H1 (cell line): ENCODE data around the gene PSMC3. TPM values are rescaled to one million over a fixed set of nuclear protein-coding genes. Genes with fewer than 3 reads are reported as not detected.

ENCODE experiments used
- CTCF ChIA-PET: fragments of 300-600 bp; sonication (Branson Sonifier 250); formaldehyde crosslinking; loops from one replicate; lab custom pipeline; 2021; ENCODE audit not compliant: partially characterized antibody; lab: Charles Lee
- POLR2A ChIA-PET: fragments of 300-600 bp; sonication (Branson Sonifier 250); formaldehyde crosslinking; loops from one replicate; lab custom pipeline; 2021; ENCODE audit warnings: inconsistent platforms; ENCODE audit not compliant: partially characterized antibody; lab: Charles Lee
- DNase-seq, 2 experiments: peaks; one replicate each; pipeline versions ENCODE4 v3.0.0 to v3.0.0-alpha.2; 2010 to 2022; ENCODE audit warnings: low spot score in 2 of 2, low read depth in 1 of 2, mixed read lengths in 1 of 2
- FAIRE-seq: peaks from 2 replicates; lab custom pipeline; 2011; peaks lifted over from hg19 to GRCh38; lab: Jason Lieb, UNC
- H2AFZ ChIP-seq: 2 replicates; pipeline ENCODE4 v1.8.1; 2012; ENCODE audit warnings: low read length, inconsistent platforms
- H2AK5ac ChIP-seq: 2 replicates; pipeline ENCODE4 v1.6.1; 2013; ENCODE audit warnings: low read depth, low read length
- H2BK120ac ChIP-seq: replicated peaks from 2 replicates; pipeline ENCODE3; 2013; ENCODE audit warnings: low read depth, low read length, inconsistent platforms
- H2BK12ac ChIP-seq: 2 replicates; pipeline ENCODE4 v1.6.1; 2013; ENCODE audit warnings: low read depth, low read length
- H2BK15ac ChIP-seq: 2 replicates; pipeline ENCODE4 v1.6.1; 2013; ENCODE audit warnings: low read length
- H2BK20ac ChIP-seq: 2 replicates; pipeline ENCODE4 v1.6.1; 2013; ENCODE audit warnings: low read length
- H2BK5ac ChIP-seq: 2 replicates; pipeline ENCODE4 v1.6.1; 2013; ENCODE audit warnings: low read depth, low read length
- H3K14ac ChIP-seq: 2 replicates; pipeline ENCODE4 v1.6.1; 2013; ENCODE audit warnings: inconsistent platforms; ENCODE audit not compliant: insufficient read length
- H3K18ac ChIP-seq: 2 replicates; pipeline ENCODE4 v1.6.1; 2013; ENCODE audit warnings: low read length; ENCODE audit errors: extremely low read depth
- H3K23ac ChIP-seq: 2 replicates; pipeline ENCODE4 v1.6.1; 2013; ENCODE audit warnings: inconsistent platforms; ENCODE audit not compliant: insufficient read length
- H3K23me2 ChIP-seq: 2 replicates; pipeline ENCODE4 v1.6.1; 2013; ENCODE audit warnings: low read depth, low read length
- H3K27ac ChIP-seq: 2 replicates; pipeline ENCODE4 v1.6.1; 2011; ENCODE audit warnings: low read depth, low read length, inconsistent platforms
- H3K27me3 ChIP-seq, 4 experiments: replicated peaks in 1 of 4; 1 replicate in 1 of 4; 2 replicates in 3 of 4; pipeline versions ENCODE4 v1.6.1 to v1.8.1; 2011 to 2013; ENCODE audit warnings: low read length in 3 of 4, mild to moderate bottlenecking in 3 of 4, inconsistent platforms in 2 of 4, mixed read lengths in 2 of 4, moderate library complexity in 1 of 4; ENCODE audit not compliant: control insufficient read depth in 3 of 4, insufficient read depth in 3 of 4; ENCODE audit errors: extremely low read depth in 1 of 4
- H3K36me3 ChIP-seq, 4 experiments: 2 replicates each; pipeline versions ENCODE4 v1.6.1 to v1.8.1; 2011 to 2013; ENCODE audit warnings: mild to moderate bottlenecking in 4 of 4, low read length in 3 of 4, moderate library complexity in 2 of 4, control low read depth in 1 of 4, inconsistent platforms in 1 of 4; ENCODE audit not compliant: insufficient read depth in 4 of 4, control insufficient read depth in 2 of 4
- H3K4ac ChIP-seq: replicated peaks from 2 replicates; pipeline ENCODE3; 2013; ENCODE audit warnings: low read length, low read depth, mixed read lengths, inconsistent platforms; ENCODE audit not compliant: insufficient read length
- H3K4me1 ChIP-seq, 4 experiments: replicated peaks in 1 of 4; 1 replicate in 1 of 4; 2 replicates in 3 of 4; pipeline versions ENCODE4 v1.6.1 to v1.8.1; 2011 to 2013; ENCODE audit warnings: low read length in 3 of 4, inconsistent platforms in 2 of 4, mixed read lengths in 1 of 4; ENCODE audit not compliant: insufficient read depth in 4 of 4, control insufficient read depth in 3 of 4
- H3K4me2 ChIP-seq, 2 experiments: 2 replicates each; pipeline versions ENCODE4 v1.6.1 to v1.8.1; 2011 to 2013; ENCODE audit warnings: low read depth in 2 of 2, low read length in 2 of 2, control low read depth in 1 of 2, inconsistent platforms in 1 of 2, mild to moderate bottlenecking in 1 of 2; ENCODE audit not compliant: insufficient read depth in 1 of 2
- H3K4me3 ChIP-seq, 4 experiments: fragments of 200-600, 300-600 bp in 1 of 4; sonication (generic), shearing (Covaris generic), sonication (Bioruptor Twin) in 1 of 4; 2 replicates each; pipeline versions ENCODE4 v1.5.1 to v1.8.1; 2011 to 2016; ENCODE audit warnings: low read length in 4 of 4, low read depth in 3 of 4, control low read depth in 2 of 4, inconsistent platforms in 2 of 4, mild to moderate bottlenecking in 2 of 4, mixed read lengths in 1 of 4, moderate library complexity in 1 of 4; ENCODE audit not compliant: insufficient read depth in 2 of 4; ENCODE audit errors: extremely low read depth in 1 of 4
- H3K56ac ChIP-seq: replicated peaks from 2 replicates; pipeline ENCODE3; 2013; ENCODE audit warnings: low read depth, mild to moderate bottlenecking, mixed read lengths, low read length, inconsistent platforms; ENCODE audit not compliant: insufficient read length
- H3K79me1 ChIP-seq: 2 replicates; pipeline ENCODE4 v1.6.1; 2013; ENCODE audit warnings: low read depth, low read length, control low read depth
- H3K79me2 ChIP-seq, 2 experiments: 2 replicates each; pipeline versions ENCODE4 v1.6.1 to v1.8.1; 2012 to 2013; ENCODE audit warnings: low read length in 2 of 2, mild to moderate bottlenecking in 2 of 2, inconsistent platforms in 1 of 2; ENCODE audit not compliant: insufficient read depth in 2 of 2, control insufficient read depth in 1 of 2
- H3K9ac ChIP-seq, 4 experiments: replicated peaks in 1 of 4; 1 replicate in 1 of 4; 2 replicates in 3 of 4; pipeline versions ENCODE4 v1.6.1 to v1.8.1; 2011 to 2013; ENCODE audit warnings: low read depth in 3 of 4, low read length in 3 of 4, control low read depth in 2 of 4, mild to moderate bottlenecking in 2 of 4, moderate library complexity in 2 of 4, inconsistent platforms in 1 of 4; ENCODE audit errors: extremely low read depth in 1 of 4
- H3K9me3 ChIP-seq, 2 experiments: 2 replicates each; pipeline versions ENCODE4 v1.6.1 to v1.8.1; 2012 to 2013; ENCODE audit warnings: mild to moderate bottlenecking in 2 of 2, moderate library complexity in 2 of 2, control low read depth in 1 of 2, inconsistent platforms in 1 of 2, low read depth in 1 of 2, low read length in 1 of 2, mixed read lengths in 1 of 2; ENCODE audit not compliant: insufficient read depth in 2 of 2
- H4K20me1 ChIP-seq, 2 experiments: replicated peaks in 1 of 2; 2 replicates each; pipeline versions ENCODE3 to v1.8.1; 2011 to 2013; ENCODE audit warnings: inconsistent platforms in 2 of 2, low read length in 2 of 2, mild to moderate bottlenecking in 1 of 2; ENCODE audit not compliant: insufficient read depth in 2 of 2, control insufficient read depth in 1 of 2
- H4K5ac ChIP-seq: 2 replicates; pipeline ENCODE4 v1.6.1; 2013; ENCODE audit warnings: low read length, low read depth, mixed read lengths, inconsistent platforms; ENCODE audit not compliant: insufficient read length
- H4K8ac ChIP-seq: 2 replicates; pipeline ENCODE4 v1.8.0; 2013; ENCODE audit warnings: mild to moderate bottlenecking, moderate library complexity, low read length, inconsistent platforms; ENCODE audit not compliant: insufficient read depth; ENCODE audit errors: extremely low read depth
- H4K91ac ChIP-seq: replicated peaks from 2 replicates; pipeline ENCODE3; 2013; ENCODE audit warnings: low read length, mixed read lengths, inconsistent platforms; ENCODE audit not compliant: insufficient read length
- ASH2L ChIP-seq: fragments of 200-600, 300-600 bp; sonication (generic); IDR thresholded peaks from one replicate; pipeline ENCODE4 v1.7.1; 2017; ENCODE audit warnings: low read length
- CHD1 ChIP-seq: IDR thresholded peaks from 2 replicates; pipeline ENCODE4 v1.6.1; 2012; ENCODE audit warnings: low read depth, low read length, improper control_type of control experiment
- CTCF ChIP-seq, 3 experiments: IDR thresholded peaks; 1 replicate in 2 of 3; 2 replicates in 1 of 3; pipeline versions ENCODE4 v1.5.1 to v1.6.1; 2011; ENCODE audit warnings: low read length in 3 of 3, mild to moderate bottlenecking in 3 of 3, inconsistent platforms in 2 of 3, low read depth in 1 of 3, moderate library complexity in 1 of 3; ENCODE audit not compliant: insufficient read depth in 1 of 3; ENCODE audit errors: control extremely low read depth in 1 of 3
- HDAC6 ChIP-seq: IDR thresholded peaks from one replicate; pipeline ENCODE4 v1.7.1; 2012; ENCODE audit warnings: low read depth, mild to moderate bottlenecking, inconsistent platforms, low read length, moderate library complexity
- NRF1 ChIP-seq: IDR thresholded peaks from 2 replicates; pipeline ENCODE4 v1.6.1; 2011; ENCODE audit warnings: mild to moderate bottlenecking, low read depth, low read length, improper control_type of control experiment
- POU5F1 ChIP-seq: IDR thresholded peaks from 2 replicates; pipeline ENCODE4 v1.6.1; 2011; ENCODE audit warnings: low read depth, mild to moderate bottlenecking, low read length, moderate library complexity
- RAD21 ChIP-seq, 2 experiments: IDR thresholded peaks in 1 of 2; conservative IDR thresholded peaks in 1 of 2; 2 replicates each; pipeline ENCODE4 v1.6.1; 2011; ENCODE audit warnings: low read depth in 2 of 2, low read length in 2 of 2, improper control_type of control experiment in 1 of 2, inconsistent platforms in 1 of 2, mild to moderate bottlenecking in 1 of 2, moderate library complexity in 1 of 2
- RNF2 ChIP-seq: fragments of 200-900, 300-1000 bp; sonication (generic); IDR thresholded peaks from 2 replicates; pipeline ENCODE4 v1.7.1; 2016; ENCODE audit warnings: borderline replicate concordance, low read depth, mild to moderate bottlenecking, antibody characterized with exemption, low read length; ENCODE audit not compliant: poor library complexity, severe bottlenecking; ENCODE audit errors: missing control alignments
- SRF ChIP-seq: IDR thresholded peaks from 2 replicates; pipeline ENCODE4 v1.6.1; 2011; ENCODE audit warnings: mild to moderate bottlenecking, low read depth, low read length, moderate library complexity
- TAF1 ChIP-seq: IDR thresholded peaks from 2 replicates; pipeline ENCODE4 v1.6.1; 2011; ENCODE audit warnings: mild to moderate bottlenecking, low read depth, low read length
- WGBS, 2 experiments: shearing (Covaris generic) in 1 of 2; methylation state at CpG; one replicate each; pipeline versions ENCODE4 v1.1.6 to v1.1.7; 2013 to 2015; ENCODE audit warnings: low lambda C conversion rate in 2 of 2, mixed read lengths in 2 of 2, inconsistent platforms in 1 of 2, low coverage in 1 of 2, missing lambda C conversion rate in 1 of 2; ENCODE audit not compliant: insufficient replicate concordance in 2 of 2, insufficient coverage in 1 of 2, insufficient read length in 1 of 2; ENCODE audit errors: extremely low coverage in 1 of 2, missing lambda C conversion rate in 1 of 2; 5-methylcytosine and 5-hydroxymethylcytosine counted together
- polyA plus RNA-seq, 7 experiments: library from polyadenylated mRNA; depleted of rRNA in 3 of 7; stranded (reverse) in 5 of 7; unstranded in 2 of 7; fragments of >200 nt in 5 of 7; fragments of 200-250 nt in 2 of 7; gene quantifications; 1 replicate in 5 of 7; 2 replicates in 1 of 7; 4 replicates in 1 of 7; pipeline versions ENCODE4 v1.2.1 to v1.2.3, GENCODE V29; 2011 to 2013; ENCODE audit warnings: missing spikeins in 2 of 7, mixed read lengths in 2 of 7
- total RNA-seq: library from RNA; stranded (reverse); fragmentation: NEBNext Ultra II Directional; extraction: Animal tissue kit (Norgen Biotek cat#: 25700); gene quantifications from 2 replicates; pipeline ENCODE4 v1.2.1, GENCODE V29; 2021

PSMC3 gene
- total and polyA plus RNA-seq, 2 of the 8 experiments (the other 6 are each of a cell fraction or from before 2014, with no cell fraction given) = 105 to 160 TPM

- Histone ChIP-seq H3K4me1 (peaks cover 11 to 37% (median 23%) of the 10 kb centered on the region in 4 experiments), H4K8ac (no peak overlapping the region), H3K79me1 (peaks cover 10% of the 10 kb centered on the region), H4K91ac (no peak overlapping the region), H3K27ac (no peak overlapping the region), H3K4me2 (peak overlapping the region in 1 of 2 experiments; percentile 40; a peak in 1 of 4 replicates), H3K4me3 (no peak overlapping the region), H3K36me3 (peaks cover 16 to 64% (median 36%) of the 10 kb centered on the region in 4 experiments), H3K56ac (no peak overlapping the region), H4K5ac (no peak overlapping the region), H2BK5ac (no peak overlapping the region), H3K27me3 (no peaks in the 10 kb centered on the region), H2AFZ (no peak overlapping the region), H2AK5ac (no peak overlapping the region), H2BK15ac (no peak overlapping the region), H3K18ac (no peak overlapping the region), H3K14ac (no peak overlapping the region), H3K23me2 (no peaks in the 10 kb centered on the region), H3K23ac (no peak overlapping the region), H2BK20ac (no peak overlapping the region), H4K20me1 (peaks cover 0 to 20% of the 10 kb centered on the region in 2 experiments), H2BK12ac (no peak overlapping the region), H3K9ac (no peak overlapping the region), H3K9me3 (no peaks in the 10 kb centered on the region), H3K79me2 (peaks cover 0 to 16% of the 10 kb centered on the region in 2 experiments; a peak in 2 of 4 replicates), H2BK120ac (no peak overlapping the region), H3K4ac (no peak overlapping the region)
- DNase-seq (no peak), FAIRE-seq (no peak)
- CTCF ChIA-PET = no interaction called here
- POLR2A ChIA-PET = interaction anchor here (1.1 to 1.6 kb wide), 4 partner anchors 10 to 150 kb away, joined by 3 to 4 read pairs (median 3); no protein-coding TSS in a partner anchor
- WGBS, 2 experiments = 93% methylated on average over 8 of the region's 8 CpGs; no CpG with 5 or more reads in 1 of the 2 experiments
- TF ChIP-seq SRF = no peak
- TF ChIP-seq RNF2 = no peak
- TF ChIP-seq TAF1 = no peak
- no peak for TF ChIP-seq ASH2L
- TF ChIP-seq POU5F1 = no peak
- TF ChIP-seq CHD1 = no peak
- TF ChIP-seq HDAC6 = no peak
- no peak for TF ChIP-seq CTCF (IDR thresholded peaks at IDR 0.05; ENCODE audit: control extremely low read depth in 1 of 3, insufficient read depth in 1 of 3, low read depth in 1 of 3, low read length in 3 of 3)
- TF ChIP-seq NRF1 = no peak
- no peak for TF ChIP-seq RAD21 (IDR thresholded peaks at IDR 0.05 in 1 of 2, conservative IDR thresholded peaks at IDR 0.05 in 1 of 2; ENCODE audit: low read depth in 2 of 2, low read length in 2 of 2)
Observed at GRCh38 chr11:47468598-47469214, 42.5 kb upstream of the PSMC3 start.
